Stomach (tissue), 9 donors: ENCODE results near the gene DENND4B. TPM values are rescaled to one million over a fixed set of nuclear protein-coding genes. Genes with fewer than 3 reads are reported as not detected.

Experiments used
- DNase-seq, 2 donors: peaks; one replicate each; pipeline versions ENCODE4 v3.0.0 to v3.0.0-alpha.2; 2013 to 2019
- H3K27ac ChIP-seq, 5 donors: fragments of 200-600 bp in 4 of 5; sonication (generic) in 4 of 5; one replicate each; pipeline ENCODE4 v1.5.1; 2013 to 2019; ENCODE audit warnings: mild to moderate bottlenecking in 1 of 5, moderate library complexity in 1 of 5
- H3K27me3 ChIP-seq, 3 donors: fragments of 200-600 bp; sonication (generic); one replicate each; pipeline ENCODE4 v1.5.1; 2017 to 2019; ENCODE audit warnings: mixed run types in 1 of 3
- H3K36me3 ChIP-seq, 4 donors: fragments of 200-600 bp; sonication (generic); 1 replicate in 3 of 4; 2 replicates in 1 of 4; pipeline ENCODE4 v1.5.1; 2016 to 2019
- H3K4me1 ChIP-seq, 4 donors: fragments of 200-600 bp; sonication (generic); one replicate each; pipeline ENCODE4 v1.5.1; 2016 to 2019
- H3K4me3 ChIP-seq, 4 donors: fragments of 200-600 bp; sonication (generic) in 3 of 4; one replicate each; pipeline ENCODE4 v1.5.1; 2016 to 2019; ENCODE audit warnings: mild to moderate bottlenecking in 1 of 4
- H3K9me3 ChIP-seq, 4 donors: fragments of 200-600 bp; sonication (generic); one replicate each; pipeline ENCODE4 v1.5.1; 2016 to 2019
- EP300 ChIP-seq: sonication (generic); formaldehyde crosslinking; IDR thresholded peaks from one replicate; pipeline ENCODE4 v1.6.1; 2017; ENCODE audit warnings: antibody characterized with exemption
- POLR2A ChIP-seq, 4 donors: fragments of 450-650 bp; IDR thresholded peaks; one replicate each; pipeline ENCODE4 v1.6.1; 2016; ENCODE audit warnings: antibody characterized with exemption in 4 of 4, control low read depth in 2 of 4, mild to moderate bottlenecking in 1 of 4, moderate library complexity in 1 of 4
- POLR2AphosphoS5 ChIP-seq, 3 donors: sonication (generic); formaldehyde crosslinking; IDR thresholded peaks; one replicate each; pipeline ENCODE4 v1.6.1; 2016; ENCODE audit warnings: antibody characterized with exemption in 3 of 3
- WGBS, 5 donors: extraction: QIAGEN DNeasy Blood & Tissue Kit in 3 of 5; methylation state at CpG; one replicate each; pipeline versions ENCODE4 v1.1.5 to v1.1.7; 2013 to 2018; 5-methylcytosine and 5-hydroxymethylcytosine counted together
- intact Hi-C: fragments of 100-400 bp; cut with DNase I; formaldehyde crosslinking; loops from one replicate; pipeline ENCODE4 v1.15.1; 2023; ENCODE audit warnings: low total_unique reads
- polyA plus RNA-seq, 3 donors: library from polyadenylated mRNA; stranded (reverse); fragments of 200-250 nt; gene quantifications; one replicate each; pipeline ENCODE4 v1.2.3, GENCODE V29; 2013
- total RNA-seq, 5 donors: library from RNA; depleted of rRNA; stranded (reverse); fragments of >200 nt; gene quantifications; one replicate each; pipeline versions ENCODE4 v1.1.0 to v1.2.3, GENCODE V29; 2014 to 2016
- TF ChIP-seq, protein P1 (sequence below), 7 experiments: fragments of 450-650 bp in 4 of 7; fragments of 200-600 bp in 3 of 7; sonication (generic) in 3 of 7; IDR thresholded peaks; one replicate each; pipeline ENCODE4 v1.5.1; 2016 to 2019; ENCODE audit warnings: antibody characterized with exemption in 7 of 7, control low read depth in 2 of 7, mild to moderate bottlenecking in 1 of 7
- donor health status: healthy with polysubstance abuse.
- donor health status: Bipolar disorder and iron deficiency.
- donor health status: healthy.

Gene DENND4B
- total and polyA plus RNA-seq, 8 donors, result 11.8 to 73.0 (median 25.9) TPM

DNA sequence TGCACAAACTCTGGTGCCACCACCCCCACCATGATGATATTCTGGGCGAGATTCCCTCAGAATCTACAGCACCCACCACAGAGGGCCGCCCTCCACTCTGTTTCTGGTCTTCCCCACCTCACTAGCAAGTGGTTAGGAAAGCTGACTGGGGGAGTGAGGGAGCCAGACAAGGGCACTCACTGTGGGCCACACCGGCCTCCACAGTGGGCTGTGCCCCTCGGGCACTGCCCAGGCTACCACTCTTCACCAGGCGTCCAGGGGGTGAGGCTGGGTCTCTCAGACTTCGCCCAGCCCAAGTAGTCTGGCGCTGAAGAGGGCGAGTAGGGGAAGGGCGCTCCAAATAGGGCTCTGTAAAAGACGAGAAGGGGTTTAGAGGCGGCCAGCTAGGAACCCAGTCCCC is 12.6 kb downstream of the DENND4B start:
- intact Hi-C loops, result no loop called here
- Histone ChIP-seq H3K9me3 (no peaks in the 10 kb centered on the region), H3K36me3 (peaks cover 75 to 100% (median 98%) of the 10 kb centered on the region in 4 donors), H3K4me1 (no peaks in the 10 kb centered on the region), H3K4me3 (no peak overlapping the region), H3K27ac (no peak overlapping the region), H3K27me3 (no peaks in the 10 kb centered on the region)
- DNase-seq, result no peak
- TF ChIP-seq, protein P1, sequence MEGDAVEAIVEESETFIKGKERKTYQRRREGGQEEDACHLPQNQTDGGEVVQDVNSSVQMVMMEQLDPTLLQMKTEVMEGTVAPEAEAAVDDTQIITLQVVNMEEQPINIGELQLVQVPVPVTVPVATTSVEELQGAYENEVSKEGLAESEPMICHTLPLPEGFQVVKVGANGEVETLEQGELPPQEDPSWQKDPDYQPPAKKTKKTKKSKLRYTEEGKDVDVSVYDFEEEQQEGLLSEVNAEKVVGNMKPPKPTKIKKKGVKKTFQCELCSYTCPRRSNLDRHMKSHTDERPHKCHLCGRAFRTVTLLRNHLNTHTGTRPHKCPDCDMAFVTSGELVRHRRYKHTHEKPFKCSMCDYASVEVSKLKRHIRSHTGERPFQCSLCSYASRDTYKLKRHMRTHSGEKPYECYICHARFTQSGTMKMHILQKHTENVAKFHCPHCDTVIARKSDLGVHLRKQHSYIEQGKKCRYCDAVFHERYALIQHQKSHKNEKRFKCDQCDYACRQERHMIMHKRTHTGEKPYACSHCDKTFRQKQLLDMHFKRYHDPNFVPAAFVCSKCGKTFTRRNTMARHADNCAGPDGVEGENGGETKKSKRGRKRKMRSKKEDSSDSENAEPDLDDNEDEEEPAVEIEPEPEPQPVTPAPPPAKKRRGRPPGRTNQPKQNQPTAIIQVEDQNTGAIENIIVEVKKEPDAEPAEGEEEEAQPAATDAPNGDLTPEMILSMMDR (IDR thresholded peaks at IDR 0.05), result no peak
- TF ChIP-seq POLR2A (IDR thresholded peaks at IDR 0.05) (no peak), POLR2AphosphoS5 (IDR thresholded peaks at IDR 0.05) (no peak), EP300 (no peak)
- 94 to 97% (median 96%) methylated on average over 11 of the region's 11 CpGs for WGBS, 5 donors

DNA sequence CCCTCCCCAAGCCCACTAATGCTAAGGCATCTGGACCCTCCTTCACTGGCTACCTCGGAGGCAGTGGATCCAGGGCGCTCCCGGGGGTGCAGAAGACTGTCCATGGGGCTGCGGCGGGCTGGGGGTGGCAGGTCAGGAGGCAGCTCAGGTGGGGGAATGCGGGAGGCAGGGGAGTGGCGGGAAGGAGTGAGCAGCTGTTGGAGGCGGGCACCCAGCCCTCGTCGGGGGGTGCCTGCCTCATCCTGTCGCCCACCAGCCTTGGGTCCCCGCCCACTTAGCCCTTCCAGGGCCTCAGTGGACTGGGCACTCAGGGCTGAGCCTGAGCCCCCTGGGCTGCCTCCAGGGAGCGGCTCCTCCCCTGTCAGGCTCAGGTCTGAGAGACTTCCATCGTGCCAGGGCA is 13.1 kb downstream of the DENND4B start:
- H3K9me3 ChIP-seq, result no peaks in the 10 kb centered on the region
- H3K4me3 ChIP-seq, result no peak overlapping the region
- intact Hi-C loops, result no loop called here
- WGBS, 5 donors, result 93 to 96% (median 94%) methylated on average over 14 of the region's 14 CpGs; no CpG with 5 or more reads in 1 of the 5 donors
- no peak for TF ChIP-seq POLR2A (IDR thresholded peaks at IDR 0.05)
- TF ChIP-seq, protein P1 (IDR thresholded peaks at IDR 0.05), result no peak
- no peak for TF ChIP-seq POLR2AphosphoS5 (IDR thresholded peaks at IDR 0.05)
- TF ChIP-seq EP300, result no peak
- DNase-seq, result no peak
- H3K27ac ChIP-seq, result no peak overlapping the region
- peaks cover 71 to 96% (median 94%) of the 10 kb centered on the region in 4 donors for H3K36me3 ChIP-seq
- no peaks in the 10 kb centered on the region for H3K4me1 ChIP-seq
- H3K27me3 ChIP-seq, result no peaks in the 10 kb centered on the region

DNA sequence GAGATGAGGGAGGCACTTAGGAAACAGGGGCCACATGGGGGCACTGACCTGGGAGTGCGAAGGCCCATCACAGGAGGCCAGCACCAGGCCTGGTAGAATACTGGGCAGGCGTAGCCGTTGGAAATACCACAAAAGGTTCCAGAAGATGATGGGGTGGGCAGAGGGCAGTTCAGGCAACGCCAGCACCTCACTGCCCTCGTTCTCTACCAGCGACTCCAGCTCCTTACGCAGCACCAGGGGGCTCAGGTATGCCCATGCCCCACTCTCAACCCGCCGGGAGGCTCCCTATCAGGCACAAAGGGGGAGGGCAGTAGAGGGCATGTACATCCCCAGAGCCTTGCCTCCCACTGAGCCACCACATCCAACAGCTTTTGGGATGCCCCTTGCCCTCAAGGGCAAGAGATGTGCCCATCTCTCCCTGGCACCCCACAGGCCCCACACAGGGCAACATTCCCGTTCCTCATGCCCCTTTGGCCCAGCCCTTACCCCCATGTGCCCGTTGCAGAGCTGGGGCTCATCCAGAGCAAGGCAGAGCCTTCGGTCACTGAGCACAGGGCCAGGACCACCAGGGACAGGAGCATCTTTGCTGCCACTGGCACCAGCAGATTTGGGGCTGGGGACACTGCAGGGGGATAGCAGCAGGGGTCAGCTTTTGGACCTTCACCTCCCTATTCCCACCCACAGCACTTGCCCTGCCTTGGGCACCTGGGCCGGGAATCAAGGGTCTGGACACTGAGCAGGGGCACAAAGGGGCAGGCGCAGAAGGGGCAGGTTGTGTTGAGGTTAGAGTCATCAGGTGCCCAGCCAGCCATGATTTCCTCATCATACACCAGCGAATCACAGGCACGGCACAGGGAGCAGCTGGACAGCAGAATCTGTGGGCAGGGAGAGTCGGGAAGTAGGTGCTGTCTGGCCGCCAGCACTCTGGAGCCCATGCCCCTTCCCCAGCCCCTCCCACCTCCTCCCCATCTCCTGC is 14.1 kb downstream of the DENND4B start:
- no peaks in the 10 kb centered on the region for H3K4me1 ChIP-seq
- WGBS, 5 donors, result 94 to 97% (median 96%) methylated on average over 13 to 18 of the region's 18 CpGs
- no peak overlapping the region for H3K4me3 ChIP-seq
- no peaks in the 10 kb centered on the region for H3K27me3 ChIP-seq
- no peak for DNase-seq
- TF ChIP-seq POLR2A (IDR thresholded peaks at IDR 0.05), result no peak
- TF ChIP-seq, protein P1 (IDR thresholded peaks at IDR 0.05), result no peak
- no peak for TF ChIP-seq EP300
- TF ChIP-seq POLR2AphosphoS5 (IDR thresholded peaks at IDR 0.05), result no peak
- no peak overlapping the region for H3K27ac ChIP-seq
- intact Hi-C loops, result no loop called here
- H3K9me3 ChIP-seq, result no peaks in the 10 kb centered on the region
- H3K36me3 ChIP-seq, result peaks cover 63 to 87% (median 84%) of the 10 kb centered on the region in 4 donors

DNA sequence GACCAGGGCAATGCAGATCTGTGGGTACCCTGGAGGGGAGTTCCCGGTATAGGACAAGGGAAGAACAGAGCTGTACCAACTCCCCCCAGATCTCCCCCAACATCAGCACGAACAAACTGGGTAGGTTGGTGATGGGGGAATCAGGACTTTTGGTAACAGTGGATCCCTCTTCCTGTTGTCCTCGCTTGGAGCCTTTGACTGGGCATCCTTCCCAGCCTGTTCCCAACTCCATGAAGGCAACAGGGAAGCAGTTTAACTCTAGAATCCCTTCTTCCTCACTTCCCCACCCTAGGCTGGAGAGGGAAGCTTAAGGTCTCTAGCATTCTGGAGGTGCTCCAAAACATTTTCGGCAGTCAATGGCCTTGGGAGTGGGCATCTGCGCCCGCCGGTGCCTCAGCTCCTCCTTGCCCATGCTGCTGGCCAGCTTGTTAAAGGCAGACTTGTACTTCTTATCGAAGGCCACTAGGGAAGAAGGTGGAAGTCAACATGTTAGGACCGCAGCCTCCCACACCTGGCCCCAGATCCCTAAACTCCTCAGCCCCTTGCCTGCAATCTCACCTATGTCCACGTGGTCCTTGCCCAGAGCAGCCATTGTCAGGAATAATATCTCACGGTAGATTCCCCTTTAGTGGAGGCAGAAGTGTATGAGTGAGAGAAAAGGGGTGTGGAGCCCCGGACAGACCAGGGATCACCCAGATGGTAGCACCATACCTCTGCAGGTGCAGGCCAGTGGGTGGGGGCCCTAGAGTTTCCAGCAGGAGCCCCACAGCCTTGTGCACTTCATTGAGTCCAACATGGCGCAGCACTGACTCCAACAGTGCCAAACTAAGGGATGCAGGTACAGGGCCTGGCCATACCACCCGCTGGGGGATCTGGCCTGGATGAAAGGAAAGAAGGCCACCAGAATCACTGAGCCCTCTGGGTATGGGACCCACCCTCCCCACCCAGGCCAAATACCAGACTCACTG is 16.3 kb downstream of the DENND4B start:
- TF ChIP-seq EP300 (no peak), POLR2A (IDR thresholded peaks at IDR 0.05) (no peak), POLR2AphosphoS5 (IDR thresholded peaks at IDR 0.05) (no peak)
- TF ChIP-seq, protein P1 (IDR thresholded peaks at IDR 0.05), result no peak
- no peaks in the 10 kb centered on the region for H3K4me1 ChIP-seq
- no peak overlapping the region for H3K27ac ChIP-seq
- 78 to 88% (median 84%) methylated on average over 14 of the region's 14 CpGs for WGBS, 5 donors
- intact Hi-C loops, result no loop called here
- no peak for DNase-seq
- no peaks in the 10 kb centered on the region for H3K27me3 ChIP-seq
- peaks cover 41 to 65% (median 62%) of the 10 kb centered on the region in 4 donors for H3K36me3 ChIP-seq
- no peaks in the 10 kb centered on the region for H3K9me3 ChIP-seq
- no peak overlapping the region for H3K4me3 ChIP-seq
